Gastroesophageal sphincter (tissue), 3 donors: ENCODE measurements around the gene IBA57.

ENCODE experiments used
- EP300 ChIP-seq: sonication (generic); formaldehyde crosslinking; IDR thresholded peaks from one replicate; pipeline ENCODE4 v1.6.1; 2017; ENCODE audit warnings: antibody characterized with exemption, mild to moderate bottlenecking
- POLR2A ChIP-seq, 2 donors: fragments of 450-650 bp; IDR thresholded peaks; one replicate each; pipeline ENCODE4 v1.6.1; 2017; ENCODE audit warnings: antibody characterized with exemption in 2 of 2, mild to moderate bottlenecking in 2 of 2, moderate library complexity in 1 of 2
- POLR2AphosphoS5 ChIP-seq: sonication (generic); formaldehyde crosslinking; IDR thresholded peaks from one replicate; pipeline ENCODE4 v1.6.1; 2017; ENCODE audit warnings: antibody characterized with exemption
- TF ChIP-seq, protein P1 (sequence below), 4 experiments: fragments of 200-600 bp in 2 of 4; fragments of 450-650 bp in 2 of 4; sonication (generic) in 1 of 4; IDR thresholded peaks; one replicate each; pipeline ENCODE4 v1.5.1; 2017 to 2019; ENCODE audit warnings: antibody characterized with exemption in 4 of 4, mild to moderate bottlenecking in 2 of 4, moderate library complexity in 2 of 4

DNA sequence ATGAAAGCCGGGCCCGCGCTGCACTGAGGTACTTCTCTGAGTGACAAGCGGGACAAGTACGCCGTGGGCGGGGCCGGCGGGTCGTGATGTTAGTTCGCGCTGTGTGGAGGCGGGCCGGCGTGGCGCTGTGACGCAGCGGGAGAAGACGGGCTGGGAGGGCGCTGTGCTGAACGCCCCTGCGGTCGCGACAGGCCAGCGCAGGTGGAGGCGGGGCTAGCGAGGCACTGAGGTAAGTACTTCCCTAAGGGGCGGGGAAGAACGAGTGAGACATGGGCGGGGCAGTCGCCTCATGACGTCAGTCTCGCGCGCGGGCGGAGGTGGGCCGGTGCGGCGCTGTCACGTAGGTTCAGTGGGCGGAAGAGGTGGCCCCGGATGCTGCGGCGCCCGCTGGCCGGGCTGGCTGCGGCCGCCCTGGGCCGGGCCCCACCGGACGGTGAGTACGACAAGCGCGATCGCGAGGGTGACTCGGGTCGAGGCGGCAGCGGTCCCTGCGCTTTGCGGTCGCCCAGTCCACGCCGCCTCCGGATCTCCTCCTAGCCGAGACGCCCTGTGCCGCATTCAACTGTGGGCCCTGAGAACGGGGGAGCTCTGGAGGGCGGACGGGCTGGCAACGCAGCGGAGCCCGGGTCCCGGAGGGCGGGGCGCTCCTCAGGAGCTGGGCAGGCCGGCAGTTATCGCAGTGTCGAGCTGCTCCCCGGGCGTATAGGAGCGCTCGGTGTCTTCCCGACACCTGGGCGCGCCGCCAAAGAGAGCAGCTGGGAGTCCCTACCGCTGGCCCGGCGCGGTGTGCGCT lies 25.5 kb upstream of the IBA57 start, which contains the start of gene GUK1:
- TF ChIP-seq POLR2AphosphoS5 (peak; percentile 91), POLR2A (IDR thresholded peaks at IDR 0.05) (peak; percentile 97 to 98), EP300 (no peak)
- TF ChIP-seq, protein P1, sequence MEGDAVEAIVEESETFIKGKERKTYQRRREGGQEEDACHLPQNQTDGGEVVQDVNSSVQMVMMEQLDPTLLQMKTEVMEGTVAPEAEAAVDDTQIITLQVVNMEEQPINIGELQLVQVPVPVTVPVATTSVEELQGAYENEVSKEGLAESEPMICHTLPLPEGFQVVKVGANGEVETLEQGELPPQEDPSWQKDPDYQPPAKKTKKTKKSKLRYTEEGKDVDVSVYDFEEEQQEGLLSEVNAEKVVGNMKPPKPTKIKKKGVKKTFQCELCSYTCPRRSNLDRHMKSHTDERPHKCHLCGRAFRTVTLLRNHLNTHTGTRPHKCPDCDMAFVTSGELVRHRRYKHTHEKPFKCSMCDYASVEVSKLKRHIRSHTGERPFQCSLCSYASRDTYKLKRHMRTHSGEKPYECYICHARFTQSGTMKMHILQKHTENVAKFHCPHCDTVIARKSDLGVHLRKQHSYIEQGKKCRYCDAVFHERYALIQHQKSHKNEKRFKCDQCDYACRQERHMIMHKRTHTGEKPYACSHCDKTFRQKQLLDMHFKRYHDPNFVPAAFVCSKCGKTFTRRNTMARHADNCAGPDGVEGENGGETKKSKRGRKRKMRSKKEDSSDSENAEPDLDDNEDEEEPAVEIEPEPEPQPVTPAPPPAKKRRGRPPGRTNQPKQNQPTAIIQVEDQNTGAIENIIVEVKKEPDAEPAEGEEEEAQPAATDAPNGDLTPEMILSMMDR (IDR thresholded peaks at IDR 0.05) = peak in 3 of 4 experiments; percentile 26 to 49 (median 35)
